CD4-positive, alpha-beta T cell treated with Interleukin-6 for 4 hours (primary cell): ENCODE measurements around the gene PLCB1.

Experiments used
- DNase-seq: peaks from one replicate; pipeline ENCODE4 v3.0.0-alpha.2; 2020; ENCODE audit warnings: mixed read lengths

The PLCB1 gene

GRCh38 chr20:8858181-8858787 is 726.2 kb downstream of the PLCB1 start:
- no peak for DNase-seq

GRCh38 chr20:8860011-8860495 is 728.0 kb downstream of the PLCB1 start:
- DNase-seq = no peak

- no peak for DNase-seq
Observed at GRCh38 chr20:8862092-8862491, 730.0 kb downstream of the PLCB1 start.

- no peak for DNase-seq
Observed at GRCh38 chr20:8865636-8866035, 733.6 kb downstream of the PLCB1 start.

- DNase-seq = no peak
Observed at GRCh38 chr20:8867038-8867740, 735.1 kb downstream of the PLCB1 start.

- no peak for DNase-seq
Observed at GRCh38 chr20:8870652-8871051, 738.6 kb downstream of the PLCB1 start.

- DNase-seq = no peak
Observed at GRCh38 chr20:8874437-8874836, 742.4 kb downstream of the PLCB1 start.

- DNase-seq = no peak
Observed at GRCh38 chr20:8875586-8875985, 743.5 kb downstream of the PLCB1 start.

- DNase-seq = no peak
Observed at GRCh38 chr20:8876366-8876765, 744.3 kb downstream of the PLCB1 start.

- no peak for DNase-seq
Observed at GRCh38 chr20:8877294-8877693, 745.2 kb downstream of the PLCB1 start.

GRCh38 chr20:8879669-8880068 is 747.6 kb downstream of the PLCB1 start:
- no peak for DNase-seq

GRCh38 chr20:8880085-8880853 is 748.2 kb downstream of the PLCB1 start:
- no peak for DNase-seq

GRCh38 chr20:8891039-8891438 is 759.0 kb downstream of the PLCB1 start:
- DNase-seq = no peak

GRCh38 chr20:8895472-8895871 is 763.4 kb downstream of the PLCB1 start:
- DNase-seq = no peak

- no peak for DNase-seq
Observed at GRCh38 chr20:8898823-8899222, 766.8 kb downstream of the PLCB1 start.

- DNase-seq = no peak
Observed at GRCh38 chr20:8901237-8902025, 769.4 kb downstream of the PLCB1 start.

- no peak for DNase-seq
Observed at GRCh38 chr20:8903655-8904605, 771.9 kb downstream of the PLCB1 start.

- no peak for DNase-seq
Observed at GRCh38 chr20:8909596-8909995, 777.5 kb downstream of the PLCB1 start.

GRCh38 chr20:8912096-8912495 is 780.0 kb downstream of the PLCB1 start:
- no peak for DNase-seq

GRCh38 chr20:8912731-8913130 is 780.7 kb downstream of the PLCB1 start:
- DNase-seq = no peak

- DNase-seq = no peak
Observed at GRCh38 chr20:8913456-8913855, 781.4 kb downstream of the PLCB1 start.

GRCh38 chr20:8914421-8914820 is 782.4 kb downstream of the PLCB1 start:
- DNase-seq = no peak
